ENCODE data around the gene FBXW7. TPM values are rescaled to one million over a fixed set of nuclear protein-coding genes. Genes with fewer than 3 reads are reported as not detected.

Gene FBXW7
- total RNA-seq, 1 donor: 15.9 TPM

GRCh38 chr4:152380919-152381318, 155.0 kb downstream of the FBXW7 start:
- DNase-seq (ENCODE audit: low read depth in 2 of 3, low spot score in 2 of 3): no peak

GRCh38 chr4:152380185-152380584, 155.7 kb downstream of the FBXW7 start:
- DNase-seq (ENCODE audit: low read depth in 2 of 3, low spot score in 2 of 3): no peak

DNA sequence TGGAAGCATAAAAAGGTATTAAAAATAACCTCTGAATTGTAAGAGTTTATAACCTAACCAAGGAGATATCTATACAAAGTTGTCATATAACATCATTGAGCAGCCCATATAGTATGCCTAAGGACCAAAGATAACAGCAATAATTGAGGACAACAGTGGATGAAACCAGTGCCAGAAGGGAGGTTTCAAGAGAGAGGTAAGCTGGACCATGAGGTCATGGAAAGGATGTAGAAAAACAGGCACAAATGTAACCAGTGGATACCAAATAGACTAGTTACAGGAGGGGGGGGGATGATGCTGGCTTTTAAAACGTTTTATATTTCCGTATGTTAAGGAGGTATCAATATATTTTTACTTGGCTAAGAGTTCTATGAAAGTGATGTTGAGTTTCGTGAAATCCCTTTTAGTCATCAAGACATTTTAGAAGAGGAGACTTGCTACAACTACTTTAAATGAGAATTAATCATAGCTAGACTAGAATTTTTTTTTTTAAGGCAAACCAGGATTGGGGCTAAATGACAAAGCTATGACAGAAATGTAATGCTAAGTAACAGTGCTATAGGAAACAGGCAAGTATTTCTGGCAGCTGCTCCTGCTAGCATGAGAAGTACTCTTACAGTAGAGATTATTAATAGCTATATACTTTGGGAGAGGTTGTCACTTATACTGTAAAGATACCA, 161.1 kb downstream of the FBXW7 start:
- no peak for DNase-seq (ENCODE audit: low read depth in 2 of 3, low spot score in 2 of 3)

DNA sequence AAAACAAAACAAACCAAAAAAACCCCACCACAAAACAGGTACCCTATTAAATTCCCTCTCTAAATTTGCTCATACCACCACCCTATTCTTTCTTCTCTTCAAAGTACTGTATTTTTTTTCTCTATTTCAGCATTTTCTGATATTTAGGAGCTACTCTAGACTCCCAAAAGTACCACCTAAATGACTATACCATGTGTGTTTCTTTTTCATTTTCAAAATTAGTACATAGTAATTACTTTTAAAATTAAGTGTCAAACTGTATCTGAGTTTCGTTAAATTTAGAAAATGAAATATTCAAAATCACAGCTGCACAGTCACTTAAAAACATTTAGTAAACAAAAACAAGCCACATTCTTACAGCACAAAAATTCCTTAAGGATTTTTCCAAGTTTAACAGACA, 161.7 kb downstream of the FBXW7 start:
- no peak for DNase-seq (ENCODE audit: low read depth in 2 of 3, low spot score in 2 of 3)

DNA sequence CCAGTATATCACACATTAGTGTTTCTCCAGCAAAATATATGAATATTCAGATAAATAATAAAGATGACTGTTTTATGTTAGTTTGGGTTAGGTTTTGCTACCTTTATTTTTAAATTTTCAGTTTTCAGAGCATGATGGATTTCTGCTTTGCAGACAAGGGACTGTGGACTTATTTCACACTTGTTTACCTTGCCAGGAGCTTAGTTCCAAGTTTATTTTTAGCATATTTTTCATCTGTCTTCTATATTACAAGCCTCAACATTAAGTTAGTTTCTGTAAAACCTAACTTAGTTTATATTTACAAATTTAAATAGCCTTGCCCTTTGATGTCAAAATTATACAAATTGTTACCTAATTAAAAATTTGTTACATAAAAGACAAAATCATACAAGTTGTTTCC, 163.4 kb downstream of the FBXW7 start:
- DNase-seq (ENCODE audit: low read depth in 2 of 3, low spot score in 2 of 3): no peak

GRCh38 chr4:152369902-152370295, 166.0 kb downstream of the FBXW7 start:
- DNase-seq (ENCODE audit: low read depth in 2 of 3, low spot score in 2 of 3): no peak

GRCh38 chr4:152369203-152369901, 166.5 kb downstream of the FBXW7 start:
- no peak for DNase-seq (ENCODE audit: low read depth in 2 of 3, low spot score in 2 of 3)

GRCh38 chr4:152368001-152368400, 167.9 kb downstream of the FBXW7 start:
- DNase-seq (ENCODE audit: low read depth in 2 of 3, low spot score in 2 of 3): no peak

GRCh38 chr4:152364883-152365282, 171.0 kb downstream of the FBXW7 start:
- DNase-seq (ENCODE audit: low read depth in 2 of 3, low spot score in 2 of 3): no peak

DNA sequence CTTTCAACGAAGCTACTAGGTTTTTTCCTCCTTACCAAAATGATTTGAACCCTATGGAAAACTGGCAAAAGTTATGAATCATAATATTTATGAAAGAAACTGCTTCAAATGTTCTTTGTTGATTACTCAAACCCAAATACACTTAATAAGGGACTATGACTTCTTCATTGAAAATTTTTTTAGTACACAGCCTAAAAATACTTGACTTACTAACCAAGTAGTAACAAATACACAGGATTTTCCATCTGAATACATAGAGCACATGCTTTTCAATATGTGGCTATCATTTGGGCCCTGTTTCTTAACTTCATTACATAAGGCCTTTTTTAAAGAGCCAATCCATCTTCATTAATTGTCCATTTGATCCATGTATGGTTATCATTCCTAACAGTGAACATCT, 171.5 kb downstream of the FBXW7 start:
- no peak for DNase-seq (ENCODE audit: low read depth in 2 of 3, low spot score in 2 of 3)

- no peak for DNase-seq (ENCODE audit: low read depth in 2 of 3, low spot score in 2 of 3)
These were observed 172.0 kb downstream of the FBXW7 start for GRCh38 chr4:152363904-152364303.

GRCh38 chr4:152363086-152363485, 172.8 kb downstream of the FBXW7 start:
- DNase-seq (ENCODE audit: low read depth in 2 of 3, low spot score in 2 of 3): no peak

GRCh38 chr4:152360045-152360410, 175.9 kb downstream of the FBXW7 start:
- no peak for DNase-seq (ENCODE audit: low read depth in 2 of 3, low spot score in 2 of 3)

DNA sequence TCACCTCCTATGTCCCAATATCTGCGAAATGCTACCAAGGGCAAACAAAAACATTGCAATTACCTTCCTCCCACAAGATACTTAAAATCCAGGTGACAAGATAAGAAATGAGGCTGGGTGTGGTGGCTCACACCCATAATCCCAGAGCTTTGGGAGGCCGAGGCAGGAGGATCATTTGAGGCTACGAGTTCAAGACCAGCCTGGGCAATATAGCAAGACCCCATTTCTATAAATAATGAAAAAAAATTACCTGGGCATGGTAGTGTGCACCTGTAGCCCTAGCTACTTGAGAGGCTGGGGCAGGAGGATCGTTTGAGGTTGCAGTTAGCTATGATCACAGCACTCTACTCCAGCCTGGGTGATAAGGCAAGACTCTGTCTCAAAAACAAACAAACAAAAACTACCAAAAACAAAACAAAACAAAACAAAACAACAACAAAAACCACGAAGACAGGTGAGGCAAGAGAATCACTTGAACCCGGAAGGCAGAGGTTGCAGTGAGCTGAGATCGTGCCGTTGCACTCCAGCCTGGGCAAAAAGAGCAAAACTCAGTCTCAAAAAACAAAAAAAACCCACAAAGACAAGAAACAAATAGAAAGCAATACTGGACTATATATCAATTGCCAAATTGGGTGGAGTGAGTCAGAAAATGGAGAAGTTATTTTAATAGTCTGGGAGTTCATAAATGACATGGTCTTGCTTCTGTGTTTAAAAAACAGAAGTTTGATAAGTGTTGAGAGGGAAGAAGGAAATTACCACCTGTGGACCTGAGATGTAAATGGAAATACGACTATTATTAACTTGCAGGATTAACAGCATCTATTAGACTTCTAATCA, 176.5 kb downstream of the FBXW7 start:
- peak in 2 of 3 donors; percentile 6 to 13 for DNase-seq (ENCODE audit: low read depth in 2 of 3, low spot score in 2 of 3)

DNA sequence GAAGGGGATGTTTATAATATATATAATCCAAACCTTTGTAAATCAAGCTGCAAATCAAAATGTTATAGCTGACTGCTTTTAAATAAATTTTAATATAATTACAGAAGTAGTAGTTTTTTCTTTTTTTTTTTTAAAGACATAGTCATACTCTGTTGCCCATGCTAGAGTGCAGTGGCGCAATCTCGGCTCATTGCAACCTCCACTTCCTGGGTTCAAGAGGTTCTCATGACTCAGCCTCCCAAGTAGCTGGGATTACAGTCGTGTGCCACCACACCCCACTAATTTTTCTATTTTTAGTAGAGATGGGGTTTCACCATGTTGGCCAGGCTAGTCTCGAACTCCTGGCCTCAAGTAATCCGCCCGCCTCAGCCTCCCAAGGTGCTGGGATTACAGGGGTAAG, 178.7 kb downstream of the FBXW7 start:
- DNase-seq (ENCODE audit: low read depth in 2 of 3, low spot score in 2 of 3): no peak

DNA sequence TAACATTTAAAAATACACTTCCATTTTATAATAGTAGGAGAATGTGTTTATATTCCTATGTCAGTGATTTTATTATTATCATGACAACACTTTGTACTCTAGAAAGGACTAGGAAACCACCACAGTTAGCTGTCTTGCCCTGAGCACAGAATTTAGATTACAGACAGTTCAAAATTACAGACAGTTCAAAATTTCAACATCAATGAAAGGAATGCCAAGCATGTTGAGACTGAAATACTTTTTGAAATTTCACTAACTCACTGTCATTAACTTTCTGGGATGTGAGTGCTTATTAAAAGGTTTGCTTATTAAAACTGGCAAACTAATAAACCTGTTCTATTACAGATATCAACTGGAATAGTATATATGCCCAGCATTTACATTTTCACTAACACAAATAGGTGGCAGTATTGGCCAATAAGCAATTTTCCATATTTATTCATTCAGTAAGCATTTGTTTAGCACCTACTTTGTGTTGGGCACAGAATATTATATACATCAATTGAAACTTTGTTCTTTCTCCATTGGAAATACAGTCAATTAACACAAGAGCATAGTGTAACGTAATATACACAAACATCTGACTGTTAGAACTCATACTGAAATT, 179.4 kb downstream of the FBXW7 start:
- DNase-seq (ENCODE audit: low read depth in 2 of 3, low spot score in 2 of 3): no peak

GRCh38 chr4:152352622-152353116, 183.2 kb downstream of the FBXW7 start:
- DNase-seq (ENCODE audit: low read depth in 2 of 3, low spot score in 2 of 3): no peak

- no peak for DNase-seq (ENCODE audit: low read depth in 2 of 3, low spot score in 2 of 3)
These were observed 183.7 kb downstream of the FBXW7 start for GRCh38 chr4:152352215-152352614.

DNA sequence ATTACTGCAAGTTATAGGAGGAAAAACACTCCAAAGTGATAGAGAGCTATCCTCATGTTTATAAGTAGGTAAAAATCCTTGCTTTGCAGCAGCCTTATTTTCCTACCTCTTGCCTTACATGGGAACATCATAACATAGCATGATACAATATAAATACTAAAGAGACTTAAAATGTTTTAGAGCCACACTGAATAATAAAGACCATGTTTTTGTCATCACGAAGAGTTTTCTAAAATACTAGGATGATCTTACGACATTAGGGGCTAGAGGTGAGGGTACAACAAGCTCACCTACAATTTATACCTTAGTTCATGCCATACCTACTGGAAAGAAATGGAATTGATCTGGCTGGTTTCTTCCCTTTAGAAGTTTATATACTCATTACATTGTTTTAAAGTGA, 184.8 kb downstream of the FBXW7 start:
- DNase-seq (ENCODE audit: low read depth in 2 of 3, low spot score in 2 of 3): no peak

DNA sequence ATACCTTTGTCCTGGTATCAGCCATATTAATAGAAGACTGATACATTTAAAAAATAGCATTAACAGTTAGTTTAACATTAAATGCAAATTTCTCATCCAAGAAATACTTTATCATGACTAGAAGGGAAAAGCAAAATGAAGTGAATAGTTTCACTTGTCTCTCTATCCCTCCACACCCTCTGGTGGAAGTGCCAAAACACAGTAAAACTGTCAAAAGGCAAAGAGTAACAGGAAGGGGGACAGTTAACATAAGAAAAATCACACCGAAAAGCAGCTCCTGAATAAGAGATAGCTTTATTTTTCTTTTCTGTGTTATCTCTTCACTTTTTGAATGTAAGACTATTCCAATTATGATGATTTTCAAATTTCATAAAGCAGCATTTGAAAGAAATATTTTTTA, 187.2 kb downstream of the FBXW7 start:
- DNase-seq (ENCODE audit: low read depth in 2 of 3, low spot score in 2 of 3): peak in 2 of 3 donors; percentile 9 to 43

GRCh38 chr4:152346979-152347378, 188.9 kb downstream of the FBXW7 start:
- no peak for DNase-seq (ENCODE audit: low read depth in 2 of 3, low spot score in 2 of 3)

Measured in hematopoietic multipotent progenitor cell (in vitro differentiated cells).